GM19395 (cell line): Measurements from ENCODE around the gene METTL6.
"Not testable (repeated sequence)": the region's sequence is repeated elsewhere in the genome, so short reads cannot be mapped to it uniquely, and the experiment has no call there.

ENCODE experiments used
- ATAC-seq: cut with Tn5 transposase; IDR thresholded peaks from one replicate; pipeline ENCODE4 v1.9.1; 2021; ENCODE audit warnings: mild to moderate bottlenecking, moderate library complexity; ENCODE audit not compliant: unreplicated experiment

Gene METTL6

DNA sequence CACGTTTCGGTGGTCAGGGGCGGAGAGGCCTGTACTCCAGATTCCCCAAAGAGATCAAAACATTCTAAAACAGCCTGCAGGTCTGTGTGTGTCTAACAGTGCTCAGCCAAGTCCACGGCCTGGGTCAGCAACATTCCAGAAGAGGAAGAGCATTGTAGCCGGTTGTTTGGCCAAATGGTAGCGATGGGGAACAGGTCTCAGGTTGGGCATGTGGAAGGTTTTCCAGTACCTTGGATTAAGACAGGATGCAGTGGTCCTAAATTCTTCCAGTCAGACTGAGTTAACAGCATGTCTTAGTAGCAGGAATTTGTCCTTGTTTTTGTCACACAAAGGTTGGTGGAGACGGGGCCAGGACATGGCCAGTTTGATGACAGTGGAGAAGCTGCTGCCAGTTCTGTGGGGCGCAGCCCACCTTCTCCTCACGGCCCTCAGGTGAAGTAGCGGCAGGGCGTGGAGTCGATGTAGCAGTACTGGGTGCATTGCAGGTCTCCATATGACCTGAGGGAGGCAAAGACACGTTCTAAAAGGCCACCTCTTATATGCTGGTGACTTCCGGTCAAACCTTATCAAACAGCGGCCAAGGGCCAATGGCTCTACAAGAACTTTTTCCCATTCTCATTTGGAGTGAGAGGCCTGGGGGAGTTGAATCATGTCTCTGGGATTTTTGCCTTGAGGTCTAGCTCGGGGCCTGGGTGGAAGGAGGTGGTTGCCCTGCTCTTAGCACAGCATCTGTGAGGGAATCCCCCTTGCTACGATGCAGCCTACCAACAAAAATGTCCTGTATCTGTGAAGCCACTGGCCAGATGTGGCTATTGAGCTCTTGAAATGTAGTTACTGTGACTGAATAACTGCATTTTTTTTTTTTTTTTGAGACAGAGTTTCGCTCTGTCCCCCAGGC, 24.1 kb upstream of the METTL6 start:
- no peak for ATAC-seq

DNA sequence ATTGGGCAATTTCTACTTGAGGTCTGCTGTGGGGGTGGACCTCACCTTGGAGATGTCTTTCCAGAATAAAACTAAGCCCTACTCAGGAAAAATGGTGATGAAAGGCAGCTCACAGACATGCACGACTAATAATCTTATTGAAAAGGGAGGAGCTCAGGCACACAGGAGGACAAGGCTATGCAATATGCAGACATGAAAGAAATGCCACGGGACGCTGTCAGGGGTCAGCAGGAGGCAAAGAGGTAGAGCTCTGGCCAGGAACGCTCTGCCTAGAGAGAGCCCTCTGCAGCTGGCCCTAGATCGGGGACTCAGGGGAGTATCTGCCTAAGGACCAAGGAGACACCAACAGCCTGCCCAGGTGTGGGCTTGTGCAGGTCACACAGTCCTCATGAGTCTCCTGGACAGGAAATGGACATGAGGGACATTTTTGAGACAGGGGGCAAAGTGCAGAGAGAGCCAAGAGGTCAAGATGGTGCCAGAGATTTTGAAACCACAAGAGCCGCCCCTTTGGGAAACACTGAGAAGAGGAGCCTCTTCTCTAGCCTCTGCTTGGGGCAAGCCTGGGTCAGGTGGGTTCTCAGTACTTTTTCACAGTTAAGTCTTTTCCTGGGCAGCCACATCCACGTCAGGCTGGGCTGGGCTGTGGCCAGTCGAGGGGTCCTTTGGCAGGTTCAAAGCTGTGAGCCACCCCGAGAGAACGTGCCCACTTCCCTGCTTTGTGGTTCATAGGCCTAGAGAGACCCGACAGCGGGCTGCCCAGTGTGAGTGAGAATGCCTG, 23.3 kb upstream of the METTL6 start:
- ATAC-seq: no peak

DNA sequence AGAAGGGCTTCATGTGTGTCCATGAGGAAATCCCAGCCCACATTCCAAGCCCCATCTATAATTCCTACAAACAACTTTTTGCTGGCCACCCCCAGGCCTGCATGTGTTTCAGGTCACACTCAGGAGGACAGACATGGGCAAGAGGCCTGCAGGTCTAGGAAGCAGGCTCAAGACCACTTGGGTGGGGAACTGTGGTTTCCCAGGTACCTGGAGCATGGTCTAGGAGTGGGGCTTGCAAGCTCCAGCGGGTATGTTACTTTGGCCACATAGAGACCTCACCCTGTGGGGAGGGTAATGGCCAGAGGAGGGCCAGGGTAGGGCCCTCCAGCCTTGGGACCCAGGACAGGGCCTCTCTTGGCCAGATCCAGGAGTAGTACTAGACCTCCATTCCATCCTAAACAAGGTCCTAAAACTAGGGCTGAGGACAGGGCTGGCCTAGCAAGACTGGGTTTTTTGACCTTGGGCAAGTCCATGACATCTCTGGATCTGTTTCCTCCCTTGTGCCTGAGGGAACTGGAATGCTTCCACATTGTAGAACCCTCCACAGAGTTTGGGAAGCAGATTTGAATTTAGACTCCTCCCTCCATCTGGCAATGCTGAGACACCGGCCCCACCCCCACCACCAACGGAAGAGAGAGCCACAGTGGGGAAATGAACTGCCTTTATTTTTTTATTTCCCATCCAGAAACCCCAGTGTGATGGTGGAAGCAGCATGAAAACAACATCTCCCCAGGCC, 22.3 kb upstream of the METTL6 start:
- no peak for ATAC-seq

DNA sequence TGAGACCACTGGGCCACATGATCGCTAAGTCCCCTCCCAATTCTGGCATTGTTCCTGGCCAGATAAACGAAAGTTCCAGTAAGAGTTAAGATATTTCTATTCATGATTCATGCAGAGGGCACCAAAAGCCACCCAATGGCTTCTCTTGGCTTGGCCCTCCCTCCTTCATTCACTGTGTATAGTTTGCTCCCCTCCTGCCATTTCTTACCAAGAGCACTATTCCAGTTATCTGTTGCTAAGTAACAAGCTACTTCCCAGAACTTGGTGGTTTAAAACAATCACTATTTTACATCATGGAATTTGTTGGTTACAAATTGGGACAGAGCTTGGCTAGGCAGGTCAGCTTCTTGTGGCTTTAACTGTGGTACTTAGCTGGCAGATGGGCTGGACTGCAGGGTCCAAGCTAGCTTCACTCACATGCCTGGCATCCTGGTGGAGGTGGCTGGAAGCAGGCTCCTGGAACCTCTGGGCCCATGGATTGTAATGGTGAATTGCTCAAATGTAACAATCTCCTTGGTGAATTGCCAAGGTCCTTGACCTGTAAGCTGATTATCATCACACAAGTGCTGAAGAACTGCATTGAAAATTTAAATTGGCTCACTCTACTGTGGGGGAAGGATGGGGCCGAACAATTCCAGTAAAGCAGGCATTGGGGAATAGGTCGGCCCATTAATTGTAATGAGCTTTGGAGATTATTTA, 16.6 kb upstream of the METTL6 start:
- no peak for ATAC-seq

DNA sequence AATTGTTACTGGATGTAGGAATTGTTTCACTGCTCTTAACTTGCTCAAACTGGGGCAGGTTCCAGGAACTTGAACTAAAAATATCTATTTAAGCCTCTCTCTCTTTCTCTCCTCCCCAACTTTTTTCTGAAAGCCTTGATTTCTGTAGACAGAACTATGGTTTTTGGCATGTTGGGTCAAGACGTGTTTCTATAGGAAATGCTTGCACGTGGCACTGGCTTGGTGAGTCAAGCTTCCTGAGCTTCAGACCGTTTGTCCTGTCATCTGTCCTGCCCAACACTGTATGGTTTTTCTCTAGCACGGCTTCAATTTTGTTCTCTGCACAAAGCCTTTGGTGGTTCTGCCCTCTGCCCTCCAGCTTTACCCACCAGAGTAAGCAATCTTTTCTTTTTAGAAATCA, 13.5 kb upstream of the METTL6 start:
- ATAC-seq: no peak

DNA sequence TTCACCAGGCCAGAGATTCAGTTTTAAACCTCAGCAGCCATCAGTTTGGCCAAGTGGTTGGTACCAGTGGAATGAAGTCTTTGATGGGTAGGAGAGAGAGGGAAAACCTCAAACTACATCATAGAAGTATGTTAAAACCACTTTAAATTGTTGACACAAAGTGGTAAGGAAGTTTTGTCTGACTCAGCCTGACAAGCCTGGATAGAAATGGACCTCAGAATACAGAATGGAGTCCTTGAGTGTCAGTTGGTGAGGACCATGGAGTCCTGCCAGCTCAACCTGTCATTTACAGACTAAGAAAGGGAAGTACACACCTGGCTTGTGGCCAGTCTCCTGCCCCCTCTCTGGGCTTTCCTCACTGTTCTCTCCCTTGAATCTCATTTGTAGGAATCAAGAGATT, 12.1 kb upstream of the METTL6 start:
- ATAC-seq: no peak

DNA sequence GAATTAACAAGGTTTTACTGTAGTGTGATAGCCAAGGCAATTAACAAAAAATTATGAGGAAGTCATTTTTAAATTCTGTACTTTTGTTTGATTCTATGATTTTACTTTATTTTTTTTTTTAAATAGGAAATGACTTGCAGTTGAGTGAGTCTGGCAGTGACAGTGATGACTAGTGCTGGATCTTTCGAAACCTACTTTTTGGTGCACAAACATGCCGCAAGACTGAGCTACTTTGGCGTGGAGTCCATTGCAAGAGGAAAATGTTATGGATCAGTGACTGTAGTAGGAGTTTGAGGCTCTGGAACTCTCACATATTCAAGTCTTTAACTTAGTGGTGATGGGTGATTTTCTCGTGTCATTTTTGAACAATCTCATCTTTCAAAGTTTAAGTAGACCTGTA, 11.6 kb upstream of the METTL6 start:
- ATAC-seq: no peak

DNA sequence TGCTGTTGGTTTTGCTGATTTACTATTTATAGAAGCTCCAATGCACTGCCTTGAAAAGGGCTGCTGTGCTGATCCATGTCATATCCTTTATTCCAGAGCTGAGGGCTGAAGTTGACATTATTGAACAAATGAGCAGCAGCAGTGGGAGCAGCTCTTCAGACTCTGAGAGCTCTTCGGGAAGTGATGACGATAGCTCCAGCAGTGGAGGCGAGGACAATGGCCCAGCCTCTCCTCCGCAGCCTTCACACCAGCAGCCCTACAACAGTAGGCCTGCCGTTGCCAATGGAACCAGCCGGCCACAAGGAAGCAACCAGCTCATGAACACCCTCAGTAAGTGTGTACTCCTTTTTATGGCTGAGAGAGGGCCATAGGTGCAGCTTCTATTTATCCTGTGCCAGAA, 8.9 kb upstream of the METTL6 start:
- ATAC-seq: no peak

DNA sequence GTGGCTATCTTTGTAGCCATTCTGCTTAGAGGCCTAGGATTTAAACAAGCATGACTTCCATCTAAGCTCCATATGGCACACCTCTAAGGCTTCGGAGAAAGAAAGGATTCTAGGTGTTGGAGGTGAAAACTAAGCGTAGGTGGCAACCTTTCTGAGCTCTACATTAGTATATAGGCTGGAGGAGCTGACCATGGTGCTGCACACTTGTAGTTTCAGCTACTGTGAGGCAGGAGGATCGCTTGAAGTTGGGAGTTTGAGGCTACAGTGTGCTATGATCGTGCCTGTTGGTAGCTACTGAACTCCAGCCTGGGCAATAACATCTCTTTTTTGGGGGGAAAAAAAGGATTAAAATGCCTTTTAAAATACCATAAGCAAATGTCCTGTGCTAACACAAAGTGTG, 7.4 kb upstream of the METTL6 start:
- ATAC-seq: no peak

DNA sequence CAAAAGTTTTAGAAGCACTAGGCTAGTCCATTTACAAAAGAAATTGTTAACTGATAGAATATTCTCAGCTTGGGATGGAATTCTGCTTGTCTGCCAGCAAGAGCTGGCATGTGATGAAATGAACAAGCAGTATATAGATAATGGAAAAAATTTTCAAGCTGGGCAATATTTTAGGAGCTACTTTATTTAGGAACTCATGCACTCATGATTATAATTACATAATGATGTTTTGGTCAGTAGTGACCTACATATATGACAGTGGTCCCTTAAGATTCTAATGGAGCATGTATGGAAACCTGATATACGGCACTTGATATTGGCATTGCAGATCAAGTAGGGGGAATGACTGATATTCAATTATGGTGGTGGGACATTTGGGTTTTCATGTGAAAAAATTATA, 6.2 kb upstream of the METTL6 start:
- ATAC-seq: no peak

DNA sequence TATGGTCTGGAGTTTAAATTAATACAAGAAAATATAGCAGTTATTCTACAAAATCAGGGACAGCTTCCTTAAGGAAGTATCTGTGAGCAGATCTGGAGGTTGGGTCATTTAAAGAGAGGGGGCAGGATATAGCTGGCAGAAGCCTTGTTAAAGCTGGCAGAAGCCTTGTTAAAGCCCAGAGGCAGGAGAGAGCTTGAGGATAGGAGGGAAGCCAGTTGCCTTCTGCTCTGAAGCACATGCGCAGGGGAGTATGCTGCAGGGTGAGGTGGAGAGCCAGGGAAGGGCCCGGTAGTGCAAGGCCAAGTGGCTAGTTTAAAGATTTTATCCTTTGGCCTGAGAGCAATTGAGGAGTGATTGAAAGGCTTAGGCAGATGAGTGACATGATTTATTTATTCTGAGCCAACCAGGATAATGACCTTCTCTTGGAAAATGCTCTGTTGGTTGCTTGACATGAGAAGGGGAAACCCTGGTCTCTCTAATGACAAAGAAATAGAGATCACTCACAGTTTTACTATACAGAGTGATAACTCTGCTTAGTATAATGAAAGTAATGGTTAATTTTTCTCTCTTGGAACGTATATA, 4.0 kb upstream of the METTL6 start:
- ATAC-seq: no peak

DNA sequence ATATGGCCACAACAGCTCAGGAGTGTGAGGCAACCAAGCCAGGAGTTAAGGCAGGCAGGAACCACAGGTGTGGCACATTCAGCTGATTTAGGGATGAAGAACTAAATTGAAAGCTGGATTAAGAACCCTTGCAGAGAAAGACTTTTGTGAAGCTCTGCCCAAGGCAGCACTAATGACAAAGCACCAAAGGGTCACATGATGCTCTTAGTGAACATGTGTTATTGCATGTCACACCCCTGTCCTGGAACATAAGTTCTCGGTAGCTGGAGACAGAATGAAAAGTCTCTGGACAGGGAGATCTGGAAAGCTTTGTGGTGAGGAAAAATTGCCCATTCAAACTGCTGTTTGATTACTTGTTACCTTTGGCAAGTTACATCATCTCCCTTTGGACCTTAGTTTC, 3.3 kb upstream of the METTL6 start:
- no peak for ATAC-seq

DNA sequence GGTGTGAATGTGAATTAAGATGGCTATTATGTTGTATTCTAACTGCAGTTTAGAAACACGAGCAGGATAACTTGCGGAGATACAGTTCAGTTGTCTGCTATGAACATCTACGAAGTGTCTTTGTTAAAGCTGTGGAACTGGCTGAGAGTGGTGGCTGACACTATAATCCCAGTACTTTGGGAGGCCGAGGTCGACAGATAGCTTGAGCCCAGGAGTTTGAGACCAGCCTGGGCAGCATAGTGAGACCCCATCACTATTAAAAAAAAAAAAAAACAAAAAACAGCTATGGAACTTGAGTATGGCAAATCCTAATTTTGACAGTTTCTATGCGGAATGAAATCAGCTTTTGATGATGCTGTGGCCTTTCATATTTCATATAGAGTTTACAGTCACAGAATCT, 1.7 kb upstream of the METTL6 start:
- no peak for ATAC-seq

DNA sequence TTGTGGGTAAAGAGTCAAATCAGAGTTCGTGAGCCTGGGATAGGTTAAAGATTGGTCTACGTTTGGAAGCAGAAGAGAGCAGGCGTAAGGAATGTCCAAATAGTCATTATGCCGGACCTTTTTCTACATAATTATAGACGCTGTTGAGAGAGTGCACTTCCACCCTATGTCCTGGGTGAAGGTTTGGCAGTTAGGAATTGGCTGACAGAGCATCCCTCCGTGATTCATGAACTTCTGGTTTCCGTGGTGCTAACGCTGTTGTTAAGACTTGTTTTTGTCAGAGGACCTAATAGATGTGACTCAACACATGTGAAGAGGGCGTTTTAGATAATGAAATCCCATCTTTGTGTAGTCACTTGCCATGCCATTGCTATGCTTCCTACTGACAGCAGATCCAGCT, 1.2 kb upstream of the METTL6 start:
- ATAC-seq: no peak

DNA sequence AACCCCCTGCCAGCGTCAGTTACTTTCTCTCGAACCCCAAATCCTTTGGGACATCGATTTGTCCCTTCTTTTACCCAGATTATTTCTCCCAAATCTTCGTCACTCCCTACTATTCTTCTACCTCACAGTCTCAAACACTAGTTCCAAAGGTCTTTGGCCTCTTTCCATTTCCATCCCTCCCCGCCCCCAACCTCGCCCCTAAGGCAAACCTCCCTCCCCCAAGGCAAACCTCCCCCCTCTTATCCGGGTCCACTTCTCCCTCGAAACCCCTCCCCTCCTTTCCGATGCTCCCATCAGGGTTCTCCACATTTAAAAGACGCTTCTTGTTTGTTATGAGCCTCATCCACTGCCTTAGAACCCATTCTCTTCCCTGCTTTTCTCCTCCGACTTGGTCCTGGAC, 637 bp upstream of the METTL6 start:
- ATAC-seq: no peak

DNA sequence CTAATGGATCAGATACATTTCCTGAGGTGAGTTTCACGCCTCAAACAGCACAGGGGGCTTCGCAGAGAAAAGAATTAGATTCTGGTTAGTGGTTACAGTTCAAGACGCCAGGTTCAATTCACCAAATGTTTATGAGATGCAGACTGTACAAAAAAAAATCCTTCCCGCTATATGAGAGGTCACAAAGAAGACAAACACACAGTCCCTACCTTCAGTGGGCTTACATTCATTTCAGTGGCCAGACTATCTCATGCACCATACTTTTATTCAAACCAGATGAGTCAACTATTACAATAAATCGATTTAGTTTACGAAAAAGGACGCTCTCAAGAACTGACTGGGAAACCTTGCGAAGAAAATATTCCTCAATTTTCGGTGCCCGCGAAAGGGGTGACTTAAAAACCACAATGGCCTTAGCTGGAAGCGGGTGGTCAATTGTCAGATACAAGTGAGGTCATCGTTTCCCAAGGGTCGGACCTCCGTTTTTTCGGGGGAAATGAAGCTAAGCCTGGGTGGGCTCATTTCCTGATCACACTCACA, 695 bp downstream of the METTL6 start:
- no peak for ATAC-seq

DNA sequence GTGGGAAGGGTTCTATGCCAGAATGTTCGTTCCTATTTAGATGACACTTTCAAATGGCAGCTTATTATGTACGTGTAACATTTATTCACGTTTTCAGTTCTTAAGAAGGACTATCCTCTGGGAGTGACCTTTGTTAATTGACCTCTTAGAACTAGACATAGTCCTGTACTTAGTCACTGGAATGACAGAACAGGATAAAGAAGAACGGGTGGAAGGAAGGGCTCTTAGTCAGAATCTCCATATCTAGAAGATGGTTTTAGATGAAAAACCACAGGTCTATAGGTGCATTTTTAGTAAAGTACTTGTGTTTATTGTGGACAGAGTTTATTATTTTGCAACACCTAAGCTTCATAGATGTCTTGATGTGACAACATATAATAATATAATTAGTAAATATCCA, 6.5 kb downstream of the METTL6 start:
- ATAC-seq: no peak

DNA sequence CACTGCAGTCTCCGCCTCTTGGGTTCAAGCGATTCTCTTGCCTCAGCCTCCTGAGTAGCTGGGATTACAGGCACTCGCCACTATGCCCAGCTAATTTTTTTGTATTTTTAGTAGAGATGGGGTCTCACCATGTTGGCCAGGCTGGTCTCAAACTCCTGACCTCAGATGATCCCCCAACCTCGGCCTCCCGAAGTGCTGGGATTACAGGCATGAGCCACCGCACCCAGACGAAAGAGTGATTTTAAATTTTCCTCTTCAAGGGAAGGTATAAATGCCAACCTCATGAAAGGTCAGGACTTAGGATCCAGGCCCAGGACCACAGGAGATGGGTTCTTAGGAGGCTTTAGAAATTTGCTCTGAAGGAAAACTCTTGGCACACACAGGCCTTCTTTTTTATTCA, 16.4 kb downstream of the METTL6 start:
- ATAC-seq: not testable (repeated sequence)

DNA sequence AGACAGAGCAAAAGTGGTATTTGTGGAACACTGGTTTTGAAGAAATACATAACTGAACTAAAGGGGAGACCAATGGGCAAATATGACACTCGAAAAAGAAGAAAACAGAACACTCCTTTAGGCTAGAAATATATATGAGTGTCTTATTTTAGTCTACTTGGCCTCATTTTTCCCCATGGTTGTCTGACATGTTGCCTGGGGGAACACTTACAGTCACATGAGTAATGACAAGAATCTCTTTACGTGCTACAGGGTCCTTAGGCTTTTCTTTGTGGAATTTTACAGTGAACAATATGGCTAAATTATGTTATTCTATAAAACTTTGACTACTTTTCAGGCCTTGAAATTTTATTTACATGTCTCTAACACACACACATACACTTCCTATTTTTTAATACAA, 17.6 kb downstream of the METTL6 start:
- no peak for ATAC-seq

DNA sequence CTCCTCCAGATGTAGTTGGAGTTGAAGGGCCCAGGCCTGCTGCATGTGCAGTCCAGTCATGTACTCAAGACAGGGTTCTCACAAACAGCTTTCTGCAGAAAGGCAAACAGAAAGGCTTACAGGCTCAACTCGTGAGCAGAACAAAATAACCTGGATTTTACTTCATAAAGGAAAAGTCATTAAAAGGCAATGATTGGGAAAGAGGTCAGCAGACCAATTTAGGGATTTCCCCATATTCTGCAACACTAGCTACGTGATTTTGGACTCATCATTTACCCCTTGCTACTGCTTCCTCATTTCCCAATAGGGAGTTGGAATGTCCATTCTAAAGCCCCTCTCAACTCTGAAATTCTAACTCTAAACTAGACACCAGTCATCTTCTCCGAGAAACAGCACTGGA, 18.1 kb downstream of the METTL6 start:
- ATAC-seq: no peak
